Measurements from ENCODE around the gene USH1C. TPM values are rescaled to one million over a fixed set of nuclear protein-coding genes. Genes with fewer than 3 reads are reported as not detected.

USH1C gene
- total RNA-seq, 1 experiment from 2014 or later = 17.5 TPM

- H3K27me3 Mint-ChIP-seq (ENCODE audit: unreplicated experiment) = peaks cover 53% of the 10 kb centered on the region
These were observed 14.7 kb upstream of the USH1C start for GRCh38 chr11:17558916-17559315.

GRCh38 chr11:17558025-17558780, 14.0 kb upstream of the USH1C start:
- no peak for TF ChIP-seq CTCF (IDR thresholded peaks at IDR 0.05; ENCODE audit: unreplicated experiment)
- intact Hi-C loops (cut with micrococcal nuclease; ENCODE audit: unreplicated experiment) = no loop called here
- Mint-ChIP-seq H3K36me3 (ENCODE audit: insufficient read depth, unreplicated experiment) (no peaks in the 10 kb centered on the region), H3K27ac (ENCODE audit: unreplicated experiment) (no peak overlapping the region), H3K4me1 (ENCODE audit: low read depth, unreplicated experiment) (no peaks in the 10 kb centered on the region), H3K4me3 (ENCODE audit: low read depth, unreplicated experiment) (no peak overlapping the region), H3K9me3 (ENCODE audit: low read depth, unreplicated experiment) (no peaks in the 10 kb centered on the region), H3K27me3 (ENCODE audit: unreplicated experiment) (peaks cover 57% of the 10 kb centered on the region)
- no peak for DNase-seq
- CTCF ChIA-PET = no interaction called here
- no TSS peak for BruUV-seq (replicated peaks)

More at GRCh38 chr11:17558916-17559315, 14.7 kb upstream of the USH1C start:
- Mint-ChIP-seq H3K9me3 (ENCODE audit: low read depth, unreplicated experiment) (no peaks in the 10 kb centered on the region), H3K4me1 (ENCODE audit: low read depth, unreplicated experiment) (no peaks in the 10 kb centered on the region), H3K4me3 (ENCODE audit: low read depth, unreplicated experiment) (no peak overlapping the region), H3K36me3 (ENCODE audit: insufficient read depth, unreplicated experiment) (no peaks in the 10 kb centered on the region), H3K27ac (ENCODE audit: unreplicated experiment) (no peak overlapping the region)
- TF ChIP-seq CTCF (IDR thresholded peaks at IDR 0.05; ENCODE audit: unreplicated experiment) = no peak
- CTCF ChIA-PET = no interaction called here
- no peak for DNase-seq
- intact Hi-C loops (cut with micrococcal nuclease; ENCODE audit: unreplicated experiment) = no loop called here
- no TSS peak for BruUV-seq (replicated peaks)

- no peak for TF ChIP-seq CTCF (IDR thresholded peaks at IDR 0.05; ENCODE audit: unreplicated experiment)
- intact Hi-C loops (cut with micrococcal nuclease; ENCODE audit: unreplicated experiment) = no loop called here
- no peak overlapping the region for H3K27ac Mint-ChIP-seq (ENCODE audit: unreplicated experiment)
- H3K27me3 Mint-ChIP-seq (ENCODE audit: unreplicated experiment) = peaks cover 69% of the 10 kb centered on the region
- CTCF ChIA-PET = no interaction called here
- no peaks in the 10 kb centered on the region for H3K4me1 Mint-ChIP-seq (ENCODE audit: low read depth, unreplicated experiment)
- H3K9me3 Mint-ChIP-seq (ENCODE audit: low read depth, unreplicated experiment) = no peaks in the 10 kb centered on the region
- no peak overlapping the region for H3K4me3 Mint-ChIP-seq (ENCODE audit: low read depth, unreplicated experiment)
- no TSS peak for BruUV-seq (replicated peaks)
- H3K36me3 Mint-ChIP-seq (ENCODE audit: insufficient read depth, unreplicated experiment) = no peaks in the 10 kb centered on the region
- no peak for DNase-seq
These were observed 12.8 kb upstream of the USH1C start for GRCh38 chr11:17556999-17557398.

- no peak for DNase-seq
- Mint-ChIP-seq H3K27me3 (ENCODE audit: unreplicated experiment) (peaks cover 72% of the 10 kb centered on the region), H3K4me1 (ENCODE audit: low read depth, unreplicated experiment) (no peaks in the 10 kb centered on the region), H3K27ac (ENCODE audit: unreplicated experiment) (no peak overlapping the region), H3K4me3 (ENCODE audit: low read depth, unreplicated experiment) (no peak overlapping the region), H3K36me3 (ENCODE audit: insufficient read depth, unreplicated experiment) (no peaks in the 10 kb centered on the region), H3K9me3 (ENCODE audit: low read depth, unreplicated experiment) (no peaks in the 10 kb centered on the region)
- no peak for TF ChIP-seq CTCF (IDR thresholded peaks at IDR 0.05; ENCODE audit: unreplicated experiment)
- no TSS peak for BruUV-seq (replicated peaks)
- intact Hi-C loops (cut with micrococcal nuclease; ENCODE audit: unreplicated experiment) = no loop called here
- CTCF ChIA-PET = no interaction called here
These were observed 10.3 kb upstream of the USH1C start for GRCh38 chr11:17554487-17554886.
